HG03045 (cell line): Measurements from ENCODE around the gene XRCC1.
"Not testable (repeated sequence)": the region's sequence is repeated elsewhere in the genome, so short reads cannot be mapped to it uniquely, and the experiment has no call there.

Source experiments
- ATAC-seq: cut with Tn5 transposase; IDR thresholded peaks from one replicate; pipeline ENCODE4 v1.9.1; 2021; ENCODE audit warnings: mild to moderate bottlenecking, moderate library complexity; ENCODE audit not compliant: unreplicated experiment

XRCC1 gene

GRCh38 chr19:43575955-43576878 is 890 bp upstream of the XRCC1 start:
- no peak for ATAC-seq

DNA sequence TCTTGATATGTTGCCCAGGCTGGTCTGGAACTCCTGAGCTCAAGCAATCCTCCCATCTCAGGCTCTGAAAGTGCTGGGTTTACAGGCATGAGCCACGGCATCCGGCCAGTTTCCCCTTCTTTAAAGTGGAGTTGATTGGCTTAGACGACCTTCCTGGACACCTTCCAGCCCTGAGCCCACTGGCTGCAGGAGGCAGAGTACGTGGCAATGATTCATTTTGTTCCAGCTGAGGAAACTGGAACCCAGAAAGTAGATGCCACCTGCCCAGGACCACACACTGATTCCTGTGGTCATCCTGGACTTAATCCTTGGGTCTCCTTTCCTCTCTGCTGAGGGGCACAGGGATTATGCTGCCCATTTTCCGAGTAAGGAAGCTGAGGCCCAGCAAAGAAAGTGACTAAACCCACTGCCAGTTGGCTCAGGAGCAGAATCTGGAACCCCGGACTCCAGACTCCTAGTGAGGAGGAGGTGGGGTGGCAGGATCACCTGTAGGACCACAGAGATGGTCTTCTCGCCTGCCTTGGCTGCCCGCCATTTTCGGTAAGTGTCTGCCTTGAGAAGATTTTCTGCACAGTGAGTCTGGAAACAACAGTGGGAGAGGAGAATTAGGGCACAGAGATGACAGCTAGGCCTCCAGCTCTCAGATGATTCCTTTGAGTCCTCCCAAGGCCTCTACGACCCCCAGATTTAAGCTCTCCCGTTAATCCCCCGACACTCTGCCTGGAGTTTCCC is 737 bp downstream of the XRCC1 start:
- no peak for ATAC-seq

DNA sequence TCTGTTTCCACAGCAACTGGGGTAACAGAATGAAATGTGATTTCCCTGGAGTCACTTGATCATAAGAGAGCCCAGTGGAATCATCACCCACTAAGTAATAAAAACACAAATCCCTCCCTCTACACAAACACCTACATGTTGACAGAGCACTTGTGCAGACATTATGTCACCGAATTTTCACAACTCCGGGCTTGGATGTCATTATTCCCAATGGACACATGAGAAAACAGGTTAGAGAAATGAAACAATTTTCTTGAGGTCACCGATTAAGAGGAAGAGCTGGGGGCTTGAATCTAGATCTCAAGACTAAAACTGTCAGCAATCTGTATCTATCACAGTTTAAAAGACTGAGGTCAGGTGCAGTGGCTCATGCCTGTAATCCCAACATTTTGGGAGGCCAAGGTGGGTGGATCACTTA is 3.1 kb downstream of the XRCC1 start:
- no peak for ATAC-seq

DNA sequence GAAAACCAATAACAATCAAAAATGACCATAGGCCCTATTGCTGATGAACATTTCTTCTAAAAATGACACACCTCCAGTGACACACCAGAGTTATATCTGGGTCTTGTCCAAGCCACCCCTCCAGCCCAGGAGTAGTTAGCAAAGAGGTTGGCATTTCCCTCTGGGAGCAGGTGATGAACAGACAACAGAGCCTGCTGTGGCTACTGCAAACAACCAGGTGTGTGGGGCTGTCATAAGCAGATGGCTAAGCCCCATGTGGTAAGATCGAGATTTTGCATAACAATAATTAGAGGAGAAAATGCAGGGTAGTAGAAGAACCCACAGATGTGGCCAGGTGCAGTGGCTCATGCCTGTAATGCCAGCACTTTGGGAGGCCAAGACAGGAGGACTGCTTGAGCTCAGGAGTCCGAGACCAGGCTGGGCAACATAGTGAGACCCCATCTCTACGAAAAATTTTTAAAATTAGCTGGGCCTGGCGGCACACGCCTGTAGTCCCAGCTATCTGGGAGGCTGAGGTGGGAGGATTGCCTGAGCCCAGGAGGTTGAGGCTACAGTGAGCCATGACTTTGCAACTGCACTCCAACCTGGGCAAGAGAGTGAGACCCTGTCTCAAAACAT is 5.0 kb downstream of the XRCC1 start:
- no peak for ATAC-seq

DNA sequence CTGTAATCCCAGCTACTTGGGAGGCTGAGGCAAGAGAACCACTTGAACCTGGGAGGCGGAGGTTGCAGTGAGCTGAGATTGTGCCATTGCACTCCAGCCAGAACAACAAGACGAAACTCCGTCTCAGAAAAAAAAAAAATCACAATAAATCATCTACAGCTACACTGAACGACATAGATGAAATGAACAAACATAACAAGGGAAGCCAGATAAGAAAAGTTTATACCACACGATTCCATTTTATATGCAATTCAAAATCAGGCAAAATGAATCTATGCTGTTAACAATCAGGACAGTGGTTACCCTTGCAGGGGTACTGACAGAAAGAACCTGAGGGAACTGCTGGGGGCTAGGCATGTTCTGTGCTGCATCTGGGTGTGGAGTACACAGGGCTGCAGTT is 5.7 kb downstream of the XRCC1 start:
- ATAC-seq, result no peak

DNA sequence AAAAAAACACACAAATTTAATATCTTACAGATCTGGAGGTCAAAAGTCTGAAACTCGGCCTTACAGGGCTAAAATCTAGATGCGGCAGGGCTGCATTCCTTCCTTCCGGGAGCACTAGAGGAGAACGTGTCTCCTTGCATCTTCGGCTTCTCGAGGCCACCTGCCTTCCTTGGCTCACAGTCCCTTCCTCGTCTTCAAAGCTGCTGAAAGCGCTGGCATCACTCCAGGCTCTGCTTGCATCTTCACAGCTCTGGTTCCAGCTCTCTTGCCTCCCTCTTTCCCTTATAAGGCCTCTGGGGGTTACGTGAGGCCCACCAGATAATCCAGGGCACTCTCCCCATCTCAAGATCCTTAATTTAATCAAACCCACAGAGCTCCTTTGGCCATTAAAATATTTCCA is 10.5 kb downstream of the XRCC1 start:
- ATAC-seq, result no peak

DNA sequence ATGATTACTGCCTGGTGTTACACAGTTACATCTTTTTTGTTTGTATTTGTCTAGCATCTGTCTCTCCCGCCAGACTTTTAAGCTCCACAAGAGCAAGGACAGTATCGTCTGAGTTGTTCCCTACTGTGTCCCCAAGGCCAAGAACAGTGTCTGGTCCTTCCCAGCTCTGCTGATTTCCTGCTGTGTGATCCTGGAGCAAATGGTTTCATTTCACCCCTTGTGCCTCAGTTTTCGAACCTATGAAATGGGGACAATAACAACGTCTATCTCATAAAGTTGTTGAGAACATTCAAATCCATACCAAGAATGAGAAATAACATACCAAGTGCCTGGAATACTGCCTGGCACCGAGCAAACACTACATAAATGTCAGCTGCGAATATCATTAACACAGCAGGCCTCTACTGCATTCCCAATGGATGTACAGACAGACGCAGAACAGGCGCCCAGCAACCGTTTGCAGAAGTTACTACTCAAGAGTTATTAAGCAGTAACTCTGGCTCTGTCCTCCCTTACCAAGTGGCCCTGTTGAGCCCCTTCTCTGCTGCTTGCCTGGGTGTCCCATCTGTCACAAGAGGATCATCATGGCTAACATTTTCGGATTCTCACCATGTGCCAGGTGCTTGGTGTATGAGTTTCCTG is 11.4 kb downstream of the XRCC1 start:
- no peak for ATAC-seq

DNA sequence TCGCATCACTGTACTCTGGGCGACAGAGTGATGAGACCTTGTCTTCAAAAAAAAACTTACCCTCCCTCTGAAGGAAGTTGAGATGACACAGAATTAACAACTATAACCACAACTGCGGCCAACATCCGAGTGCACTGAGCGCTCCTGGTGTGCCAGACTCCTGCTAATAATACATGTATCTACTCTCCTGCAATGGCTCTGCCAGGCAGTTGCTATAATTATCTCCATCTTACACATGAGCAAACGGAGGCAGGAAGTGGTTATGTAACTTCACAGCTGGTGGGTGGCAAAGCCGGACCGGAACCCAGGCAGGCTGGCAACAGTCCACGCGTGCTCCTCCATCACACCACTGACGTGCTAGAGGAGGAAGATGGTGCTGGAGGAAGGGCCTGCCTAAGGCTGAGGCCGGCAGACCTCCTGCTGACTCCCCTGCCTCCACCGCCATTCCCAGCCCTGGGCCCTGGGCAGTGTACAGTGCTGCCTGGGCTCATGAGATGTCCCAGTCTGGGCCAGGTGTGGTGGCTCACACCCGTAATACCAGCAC is 12.6 kb downstream of the XRCC1 start:
- ATAC-seq, result no peak

- ATAC-seq, result no peak
Measured at GRCh38 chr19:43562226-43562697, 13.1 kb downstream of the XRCC1 start.

- ATAC-seq, result no peak
Measured at GRCh38 chr19:43561139-43561970, 14.0 kb downstream of the XRCC1 start.

DNA sequence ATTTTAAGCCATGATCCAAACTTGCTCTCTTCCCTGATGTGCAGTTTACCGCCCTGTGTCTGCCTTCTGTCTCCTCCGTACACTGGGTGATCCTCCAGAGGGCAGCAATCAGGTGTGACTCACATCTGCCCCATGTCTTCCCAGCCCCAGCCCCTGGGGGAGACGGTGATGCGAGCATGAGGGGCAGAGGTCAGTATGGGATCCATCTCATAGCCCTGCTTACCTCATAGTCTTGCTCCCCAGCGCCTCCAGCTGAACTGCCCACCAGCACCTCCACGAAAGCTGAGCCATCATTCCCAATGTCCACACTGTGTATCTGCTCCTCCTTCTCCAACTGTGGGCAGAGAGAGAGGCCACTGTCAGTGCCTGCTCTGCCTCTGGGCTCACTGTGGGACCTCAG is 14.6 kb downstream of the XRCC1 start:
- no peak for ATAC-seq

- ATAC-seq, result no peak
Measured at GRCh38 chr19:43555185-43555770, 20.0 kb downstream of the XRCC1 start.

DNA sequence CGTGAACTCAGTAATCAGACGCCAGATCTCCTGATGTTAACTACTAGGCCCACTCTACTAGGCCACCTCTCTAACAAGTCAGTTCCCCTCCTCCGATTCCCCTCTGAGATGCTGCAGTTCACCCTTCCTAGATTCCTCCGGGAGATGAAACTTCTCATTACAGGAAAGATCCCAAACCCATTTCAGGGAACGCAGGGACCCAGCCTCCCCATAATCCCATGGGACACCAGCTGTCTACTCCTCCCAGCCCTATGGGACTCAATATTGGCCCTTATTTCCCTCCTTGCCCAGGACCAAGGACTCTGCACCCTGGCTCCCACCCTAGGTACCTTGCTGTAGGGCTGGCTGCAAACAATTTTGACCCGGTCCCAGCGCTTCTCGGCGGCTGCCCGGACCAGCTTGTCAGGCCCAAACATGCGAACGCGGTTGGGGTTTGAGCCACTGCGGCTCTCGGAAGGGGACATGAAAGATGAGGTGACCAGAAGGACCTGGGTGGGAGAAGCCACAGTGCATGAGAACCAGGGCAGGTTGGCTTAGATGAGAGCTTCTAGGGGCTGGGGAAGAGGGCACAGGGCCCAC is 20.9 kb downstream of the XRCC1 start:
- no peak for ATAC-seq

DNA sequence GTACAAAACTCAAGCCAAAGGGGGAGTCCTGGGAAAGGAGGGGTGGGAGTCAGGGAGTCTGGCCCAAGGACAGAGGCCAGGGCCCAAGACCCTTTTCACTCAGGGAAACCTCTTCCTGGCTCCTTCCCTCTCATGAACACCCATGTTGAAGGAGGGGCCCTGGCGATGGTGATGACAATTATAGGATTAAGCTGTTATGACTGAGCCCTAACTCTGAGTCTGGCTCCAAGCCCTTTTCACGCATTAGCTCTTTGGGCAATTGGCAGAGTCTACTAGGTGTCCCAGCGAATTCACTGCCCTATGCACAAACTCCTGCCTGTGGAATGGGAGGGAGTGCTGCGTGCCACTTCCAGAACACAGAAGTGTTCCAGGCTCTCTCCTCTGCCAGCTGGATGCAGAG is 21.7 kb downstream of the XRCC1 start:
- no peak for ATAC-seq

- no peak for ATAC-seq
Measured at GRCh38 chr19:43552616-43553015, 22.7 kb downstream of the XRCC1 start.

- no peak for ATAC-seq
Measured at GRCh38 chr19:43552198-43552450, 23.2 kb downstream of the XRCC1 start.

DNA sequence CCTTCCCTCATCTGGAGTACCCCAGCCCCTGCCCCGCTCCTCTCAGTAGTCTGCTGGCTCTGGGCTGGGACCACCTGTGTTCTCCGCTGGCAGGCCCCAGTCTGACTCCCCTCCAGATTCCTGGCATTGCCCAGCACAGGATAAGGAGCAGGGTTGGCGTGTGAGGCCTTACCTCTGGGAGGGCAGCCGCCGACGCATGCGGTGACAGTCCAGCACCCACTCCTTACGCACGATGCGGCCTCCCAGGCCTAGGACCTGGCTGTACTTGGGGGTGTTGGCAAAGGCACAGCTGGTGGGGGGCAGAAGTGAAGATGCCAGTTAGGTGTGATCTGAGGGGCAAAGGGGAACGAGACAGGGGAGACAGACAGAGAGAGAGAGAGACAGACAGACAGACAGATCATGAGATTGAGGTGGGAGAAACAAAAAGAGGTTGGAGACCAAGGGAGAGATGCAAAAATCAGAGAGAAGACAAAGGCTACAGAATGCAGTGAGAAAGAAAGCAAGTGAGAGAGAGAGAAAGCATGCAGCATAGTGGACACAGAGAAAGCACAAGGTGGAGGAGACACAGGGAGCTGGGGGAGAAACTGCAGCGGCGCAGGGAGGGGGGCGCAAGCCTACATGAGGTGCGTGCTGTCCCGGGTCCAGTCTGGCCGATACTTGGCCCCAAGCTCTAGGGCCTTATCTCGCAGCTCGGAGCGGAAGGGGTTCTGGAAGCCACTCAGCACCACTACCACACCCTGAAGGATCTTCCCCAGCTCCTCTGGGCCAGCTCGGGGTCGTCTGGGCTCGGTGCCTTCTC is 23.7 kb downstream of the XRCC1 start:
- ATAC-seq, result no peak

GRCh38 chr19:43548706-43549105 is 26.6 kb downstream of the XRCC1 start:
- no peak for ATAC-seq

- not testable (repeated sequence) for ATAC-seq
Measured at GRCh38 chr19:43547926-43548325, 27.4 kb downstream of the XRCC1 start.
